PC-9 (cell line): ENCODE results near the gene PLPPR1.

ENCODE experiments used
- CTCF ChIP-seq: fragments of 200-600 bp; sonication (generic); conservative IDR thresholded peaks from 2 replicates; pipeline ENCODE4 v1.6.1; 2017; ENCODE audit warnings: mixed run types, antibody characterized with exemption, mild to moderate bottlenecking, moderate library complexity
- EZH2 ChIP-seq: fragments of 200-600 bp; sonication (generic); IDR thresholded peaks from 2 replicates; pipeline ENCODE4 v1.8.0; 2017; ENCODE audit warnings: antibody characterized with exemption, low read depth

DNA sequence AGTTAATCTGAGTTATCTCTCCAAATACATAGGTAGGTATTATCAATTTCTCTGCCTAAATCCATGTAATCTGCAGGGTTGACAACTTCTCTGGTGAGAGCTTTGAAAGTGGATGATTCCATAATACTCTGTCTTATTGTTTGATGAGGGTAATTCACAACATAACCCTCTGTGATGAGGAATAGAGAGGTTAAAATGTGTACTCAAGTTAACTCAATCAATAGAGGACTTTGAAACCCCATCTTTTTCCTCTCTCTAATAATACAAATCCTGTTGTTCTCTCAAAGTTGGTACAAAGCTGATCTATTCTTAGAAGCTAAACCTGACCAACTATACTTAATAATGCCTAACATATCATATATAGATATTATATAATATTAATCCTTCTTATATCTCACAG is 100.1 kb downstream of the PLPPR1 start:
- TF ChIP-seq CTCF (no peak), EZH2 (no peak)
